Measurements from ENCODE around the gene ZMYND8.
A peak's percentile ranks its signal among the peaks of the same experiment; 100 is the strongest.
"Not testable (repeated sequence)": the region's sequence is repeated elsewhere in the genome, so short reads cannot be mapped to it uniquely, and the experiment has no call there.

ZMYND8 gene

DNA sequence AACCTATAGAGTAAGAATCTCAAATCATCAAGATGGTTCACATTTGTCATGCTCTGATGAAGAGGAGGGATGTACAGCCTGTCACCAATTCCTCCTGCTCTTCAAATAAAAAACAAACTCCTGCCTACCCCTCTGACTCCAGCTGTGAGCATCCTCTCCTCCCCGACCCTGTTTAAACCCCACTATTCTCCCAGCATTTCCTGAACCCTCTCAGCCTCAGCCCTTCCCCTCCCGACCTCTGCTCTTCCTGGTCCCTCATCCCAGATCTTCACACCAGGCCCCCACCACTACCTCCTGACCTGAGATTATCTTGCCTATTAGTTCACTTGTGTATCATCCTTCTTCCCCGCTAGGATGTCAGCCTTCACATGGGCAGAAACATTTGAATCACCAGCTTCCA lies 75.8 kb downstream of the ZMYND8 start:
- DNase-seq (ENCODE audit: low read depth) = no peak
- H3K4me3 ChIP-seq (replicated peaks; ENCODE audit: low read depth, low read length) = no peak overlapping the region
- TF ChIP-seq, protein P1, sequence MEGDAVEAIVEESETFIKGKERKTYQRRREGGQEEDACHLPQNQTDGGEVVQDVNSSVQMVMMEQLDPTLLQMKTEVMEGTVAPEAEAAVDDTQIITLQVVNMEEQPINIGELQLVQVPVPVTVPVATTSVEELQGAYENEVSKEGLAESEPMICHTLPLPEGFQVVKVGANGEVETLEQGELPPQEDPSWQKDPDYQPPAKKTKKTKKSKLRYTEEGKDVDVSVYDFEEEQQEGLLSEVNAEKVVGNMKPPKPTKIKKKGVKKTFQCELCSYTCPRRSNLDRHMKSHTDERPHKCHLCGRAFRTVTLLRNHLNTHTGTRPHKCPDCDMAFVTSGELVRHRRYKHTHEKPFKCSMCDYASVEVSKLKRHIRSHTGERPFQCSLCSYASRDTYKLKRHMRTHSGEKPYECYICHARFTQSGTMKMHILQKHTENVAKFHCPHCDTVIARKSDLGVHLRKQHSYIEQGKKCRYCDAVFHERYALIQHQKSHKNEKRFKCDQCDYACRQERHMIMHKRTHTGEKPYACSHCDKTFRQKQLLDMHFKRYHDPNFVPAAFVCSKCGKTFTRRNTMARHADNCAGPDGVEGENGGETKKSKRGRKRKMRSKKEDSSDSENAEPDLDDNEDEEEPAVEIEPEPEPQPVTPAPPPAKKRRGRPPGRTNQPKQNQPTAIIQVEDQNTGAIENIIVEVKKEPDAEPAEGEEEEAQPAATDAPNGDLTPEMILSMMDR (IDR thresholded peaks at IDR 0.05; ENCODE audit: low read length, missing control alignments) = no peak

DNA sequence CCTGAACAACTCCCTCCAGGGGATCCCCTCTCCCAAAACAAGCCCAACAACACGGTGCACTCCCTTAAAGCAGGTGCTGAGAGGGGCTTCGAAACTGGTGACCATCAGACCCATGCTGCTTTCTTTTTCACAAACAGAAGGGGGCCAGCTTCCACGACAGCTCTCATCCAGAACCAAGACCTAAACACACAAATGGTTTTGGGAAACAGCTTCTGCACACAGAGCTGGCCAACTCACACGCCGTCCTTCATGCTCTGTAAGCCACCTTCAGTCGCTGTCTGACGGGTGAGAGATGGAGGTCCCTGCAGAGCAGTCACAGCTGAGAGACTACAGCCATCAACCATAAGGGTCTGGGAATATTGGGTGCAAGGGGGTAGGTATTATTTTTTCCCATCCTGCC lies 76.3 kb downstream of the ZMYND8 start:
- no peak overlapping the region for H3K4me3 ChIP-seq (replicated peaks; ENCODE audit: low read depth, low read length)
- TF ChIP-seq, protein P1 (IDR thresholded peaks at IDR 0.05; ENCODE audit: low read length, missing control alignments) = no peak
- DNase-seq (ENCODE audit: low read depth) = no peak

DNA sequence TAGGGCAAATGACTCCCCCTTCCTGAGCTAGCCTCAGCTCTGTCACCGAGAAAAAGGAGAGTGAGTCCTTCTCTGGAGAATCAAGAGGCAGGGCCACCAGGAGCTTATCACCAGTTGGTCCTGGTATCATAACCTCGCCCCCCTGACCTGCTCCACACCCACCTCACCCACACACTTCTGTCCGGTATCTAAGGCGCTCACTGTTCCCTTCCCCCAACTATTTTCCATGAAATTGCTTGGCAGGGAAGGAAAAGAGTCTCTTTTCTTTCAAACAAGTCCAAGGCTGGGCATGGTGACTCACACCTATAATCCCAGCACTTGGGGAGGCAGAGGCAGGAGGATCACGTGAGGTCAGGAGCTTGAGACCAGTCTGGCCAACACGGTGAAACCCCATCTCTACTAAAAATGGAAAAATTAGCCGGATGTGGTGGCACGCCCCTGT lies 77.6 kb downstream of the ZMYND8 start:
- DNase-seq (ENCODE audit: low read depth) = peak; percentile 16
- no peak overlapping the region for H3K4me3 ChIP-seq (replicated peaks; ENCODE audit: low read depth, low read length)
- TF ChIP-seq, protein P1 (IDR thresholded peaks at IDR 0.05; ENCODE audit: low read length, missing control alignments) = no peak

DNA sequence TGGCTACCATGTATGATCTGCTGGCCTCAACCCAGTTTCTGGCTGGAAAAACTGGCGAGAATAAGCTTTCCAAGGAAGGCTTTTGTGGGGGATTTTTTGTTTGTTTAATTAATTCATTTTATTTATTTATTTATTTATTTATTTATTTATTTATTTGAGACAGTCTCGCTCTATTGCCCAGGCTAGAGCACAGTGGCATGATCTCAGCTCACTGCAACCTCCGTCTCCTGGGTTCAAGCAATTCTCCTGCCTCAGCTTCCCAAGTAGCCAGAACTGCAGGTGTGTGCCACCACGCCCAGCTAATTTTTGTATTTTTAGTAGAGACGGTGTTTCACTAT lies 79.0 kb downstream of the ZMYND8 start:
- not testable (repeated sequence) for DNase-seq (ENCODE audit: low read depth); H3K4me3 ChIP-seq (replicated peaks; ENCODE audit: low read depth, low read length)

DNA sequence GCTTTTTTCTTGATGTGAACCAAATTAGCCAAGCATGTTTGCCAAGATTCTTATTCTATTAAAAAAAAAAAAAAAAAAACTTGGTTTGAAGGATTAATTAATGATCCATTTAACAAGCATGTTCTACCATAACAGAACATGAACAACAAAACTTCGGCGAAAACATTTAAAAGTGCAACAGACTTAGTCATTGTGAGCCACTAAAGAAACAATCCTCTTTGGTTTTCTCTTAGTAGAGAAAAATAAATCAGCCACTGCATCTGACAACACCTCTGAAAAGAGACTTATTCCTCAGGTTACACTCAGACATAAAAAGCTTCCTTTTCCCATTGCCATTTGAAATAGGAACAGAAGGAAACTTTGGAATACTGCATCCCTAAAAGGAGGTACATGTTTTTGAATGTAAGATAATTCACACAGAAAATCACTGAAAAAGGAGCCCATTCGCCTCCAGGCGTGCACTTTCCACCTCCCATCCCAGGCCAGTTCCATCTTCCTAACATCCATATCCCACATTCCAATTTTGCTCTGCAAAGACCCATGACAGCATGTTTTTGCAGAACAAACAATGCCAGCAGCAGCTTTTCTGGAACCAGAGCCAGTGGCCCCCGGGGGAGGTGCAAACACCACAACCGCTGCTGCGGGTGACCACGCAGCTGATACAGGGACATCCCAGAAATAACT lies 79.5 kb downstream of the ZMYND8 start:
- H3K4me3 ChIP-seq (replicated peaks; ENCODE audit: low read depth, low read length) = no peak overlapping the region
- TF ChIP-seq, protein P1 (IDR thresholded peaks at IDR 0.05; ENCODE audit: low read length, missing control alignments) = no peak
- peak; percentile 69 for DNase-seq (ENCODE audit: low read depth)

DNA sequence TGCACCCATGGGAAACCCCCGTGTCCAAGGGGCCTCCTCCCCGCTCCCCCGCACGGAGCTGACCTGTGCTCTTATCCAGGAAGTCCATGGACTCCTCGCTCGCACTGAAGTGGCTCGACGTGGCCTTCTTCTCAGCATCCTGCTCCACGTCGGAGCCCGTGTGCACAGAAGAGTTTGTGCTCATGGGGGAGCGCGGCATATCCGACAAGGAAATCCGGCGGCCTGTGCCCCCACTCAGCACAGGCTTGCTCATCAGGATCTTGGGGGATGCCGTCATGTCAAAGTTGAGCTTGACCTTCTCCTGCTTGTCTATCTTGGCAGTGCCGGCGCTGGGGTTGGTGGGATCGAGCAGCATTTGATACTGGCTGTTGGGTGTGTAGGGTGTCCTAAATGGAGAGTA lies 80.2 kb downstream of the ZMYND8 start:
- TF ChIP-seq, protein P1 (IDR thresholded peaks at IDR 0.05; ENCODE audit: low read length, missing control alignments) = no peak
- DNase-seq (ENCODE audit: low read depth) = no peak
- H3K4me3 ChIP-seq (replicated peaks; ENCODE audit: low read depth, low read length) = no peak overlapping the region

DNA sequence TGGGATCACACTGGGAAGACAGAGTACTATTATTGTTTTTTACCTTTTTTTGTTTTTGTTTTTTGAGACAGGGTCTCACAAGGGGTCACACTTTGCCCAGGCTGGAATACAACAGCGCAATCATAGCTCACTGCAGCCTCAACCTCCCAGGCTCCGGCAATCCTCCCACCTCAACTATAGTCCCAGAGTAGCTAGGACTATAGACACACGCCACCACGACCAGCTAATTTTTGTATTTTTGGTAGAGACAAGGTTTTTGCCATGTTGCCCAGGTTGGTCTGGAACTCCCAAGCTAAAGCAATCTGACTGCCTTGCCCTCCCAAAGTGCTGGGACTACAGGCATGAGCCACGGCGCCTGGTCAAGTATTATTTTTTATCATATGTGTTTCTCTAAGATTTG lies 81.0 kb downstream of the ZMYND8 start:
- no peak for DNase-seq (ENCODE audit: low read depth)
- TF ChIP-seq, protein P1 (IDR thresholded peaks at IDR 0.05; ENCODE audit: low read length, missing control alignments) = no peak
- no peak overlapping the region for H3K4me3 ChIP-seq (replicated peaks; ENCODE audit: low read depth, low read length)
